HEK293 (cell line): ENCODE data around the gene CLTB.

ENCODE experiments used
- CTCF ChIP-seq: fragments of 450-650 bp; formaldehyde crosslinking; IDR thresholded peaks from 2 replicates; pipeline ENCODE4 v1.5.1; 2016; ENCODE audit warnings: missing biosample characterization, missing genetic modification characterization
- REPIN1 ChIP-seq: fragments of 450-650 bp; formaldehyde crosslinking; IDR thresholded peaks from 2 replicates; pipeline ENCODE4 v1.5.1; 2017; ENCODE audit warnings: missing biosample characterization, missing genetic modification characterization, low read depth
- ZBTB21 ChIP-seq: fragments of 450-650 bp; formaldehyde crosslinking; IDR thresholded peaks from 2 replicates; pipeline ENCODE4 v1.5.1; 2017; ENCODE audit warnings: missing biosample characterization, missing genetic modification characterization
- ZNF121 ChIP-seq: fragments of 450-650 bp; formaldehyde crosslinking; IDR thresholded peaks from 2 replicates; pipeline ENCODE4 v1.5.1; 2016; ENCODE audit warnings: missing biosample characterization, missing genetic modification characterization

DNA sequence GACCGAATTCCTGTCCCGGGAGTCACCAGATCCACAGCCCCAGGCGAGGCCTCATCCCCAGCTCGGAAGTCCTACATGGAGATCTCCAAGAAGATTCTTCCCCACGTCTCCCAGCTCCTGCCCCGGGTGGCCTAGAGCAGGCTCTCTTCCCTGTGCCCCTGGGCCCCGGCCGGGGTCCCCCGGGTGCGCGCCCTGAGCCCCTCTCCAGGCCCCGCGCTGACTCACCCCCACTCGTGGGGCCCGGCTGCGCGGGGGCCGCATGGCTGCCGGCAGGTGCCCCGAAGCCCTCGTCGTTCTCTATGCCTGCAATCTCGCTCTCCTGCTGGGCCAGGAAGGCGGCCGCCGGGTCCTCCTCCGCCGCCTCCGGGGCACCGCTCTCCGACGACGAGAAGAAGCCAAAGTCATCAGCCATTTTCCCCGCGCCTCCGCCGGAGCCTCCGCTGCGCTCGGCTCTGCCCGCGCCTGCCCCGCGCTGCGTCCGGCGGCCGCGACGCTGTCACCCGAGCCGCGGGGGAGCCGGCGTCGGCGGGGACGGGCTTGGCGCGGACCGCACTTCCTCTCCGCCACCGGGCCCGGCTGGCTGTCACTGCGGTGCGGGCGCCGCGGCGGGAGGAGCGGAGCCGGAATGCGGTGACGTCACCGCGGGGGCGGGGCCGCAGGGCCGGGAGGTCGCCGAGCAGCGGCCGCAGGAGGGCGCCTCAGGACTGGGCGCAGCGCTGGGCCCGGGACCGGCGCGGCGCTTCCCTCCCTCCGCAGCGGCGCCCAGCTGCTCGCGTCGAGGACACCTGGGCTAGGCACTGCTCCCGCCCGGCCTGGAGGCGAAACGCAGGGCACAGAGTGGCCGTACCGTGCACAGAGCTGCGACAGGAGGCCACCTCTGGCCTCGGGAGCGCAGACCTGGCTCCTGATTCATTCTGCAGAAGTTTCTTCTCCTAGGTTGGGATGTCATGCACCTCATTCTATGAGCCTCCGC, at the start of gene CLTB:
- TF ChIP-seq REPIN1 (no peak; the same call in 1 of the 2 replicates), ZBTB21 (tag by site-specific recombination) (no peak), ZNF121 (no peak), CTCF (tag by site-specific recombination) (peak; percentile 75)
